Activated naive CD4-positive, alpha-beta T cell treated with anti-CD3 and anti-CD28 coated beads, Interleukin-2, amount 10 ng/mL, durations not matched to agents 7 days and 5 days (primary cell): ENCODE data around the gene TFR2.

Experiments used
- CTCF ChIA-PET: fragments of 350-600 bp; sonication (Branson Sonifier 250); formaldehyde crosslinking; loops from one replicate; lab custom pipeline; 2021; ENCODE audit warnings: antibody characterized with exemption; lab: Charles Lee
- DNase-seq: peaks from one replicate; pipeline ENCODE4 v3.0.0-alpha.2; 2020
- H3K27ac Mint-ChIP-seq: one replicate; pipeline ENCODE4 v1.8.0; 2021; ENCODE audit warnings: mild to moderate bottlenecking, moderate library complexity, mixed read lengths
- H3K27me3 Mint-ChIP-seq: one replicate; pipeline ENCODE4 v1.8.0; 2021; ENCODE audit warnings: mild to moderate bottlenecking, mixed read lengths
- H3K36me3 Mint-ChIP-seq: one replicate; pipeline ENCODE4 v1.8.0; 2021; ENCODE audit warnings: mixed read lengths
- H3K4me1 Mint-ChIP-seq: one replicate; pipeline ENCODE4 v1.8.0; 2021; ENCODE audit warnings: mixed read lengths
- H3K4me3 Mint-ChIP-seq: one replicate; pipeline ENCODE4 v1.8.0; 2021; ENCODE audit warnings: mild to moderate bottlenecking, moderate library complexity, mixed read lengths
- H3K9me3 Mint-ChIP-seq: one replicate; pipeline ENCODE4 v1.8.0; 2021; ENCODE audit warnings: mixed read lengths

TFR2 gene

DNA sequence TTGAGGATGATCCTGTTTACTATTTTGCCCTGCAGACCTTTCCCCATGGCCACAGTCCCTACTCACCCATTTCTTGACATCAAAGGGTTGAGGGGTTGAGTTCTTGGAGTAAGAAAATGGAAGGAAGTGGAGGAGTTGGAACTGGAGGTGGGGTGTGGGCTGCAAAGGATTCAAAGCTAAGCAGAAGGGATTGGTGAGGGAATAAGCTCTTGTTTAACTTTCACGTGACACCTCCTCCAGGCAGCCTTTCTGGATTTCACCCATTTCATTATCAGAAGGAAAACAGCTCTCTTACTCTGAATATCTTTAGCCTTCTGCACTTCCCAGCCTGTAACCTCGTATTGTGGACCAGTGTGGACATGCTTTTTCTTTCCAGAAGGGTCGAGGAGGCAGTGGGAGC, 15.3 kb downstream of the TFR2 start:
- no peak for DNase-seq
- Mint-ChIP-seq H3K27ac (peak overlapping the region; percentile 85), H3K27me3 (peaks cover 9% of the 10 kb centered on the region), H3K4me3 (peak overlapping the region; percentile 79), H3K4me1 (peaks cover 84% of the 10 kb centered on the region), H3K36me3 (peaks cover 19% of the 10 kb centered on the region), H3K9me3 (no peaks in the 10 kb centered on the region)
- CTCF ChIA-PET: interaction anchor here (0.7 to 1.2 kb wide), 3 partner anchors 14 to 79 kb away, joined by 3 to 6 read pairs (median 3); partner anchors contain the start of genes MOSPD3 and POP7

DNA sequence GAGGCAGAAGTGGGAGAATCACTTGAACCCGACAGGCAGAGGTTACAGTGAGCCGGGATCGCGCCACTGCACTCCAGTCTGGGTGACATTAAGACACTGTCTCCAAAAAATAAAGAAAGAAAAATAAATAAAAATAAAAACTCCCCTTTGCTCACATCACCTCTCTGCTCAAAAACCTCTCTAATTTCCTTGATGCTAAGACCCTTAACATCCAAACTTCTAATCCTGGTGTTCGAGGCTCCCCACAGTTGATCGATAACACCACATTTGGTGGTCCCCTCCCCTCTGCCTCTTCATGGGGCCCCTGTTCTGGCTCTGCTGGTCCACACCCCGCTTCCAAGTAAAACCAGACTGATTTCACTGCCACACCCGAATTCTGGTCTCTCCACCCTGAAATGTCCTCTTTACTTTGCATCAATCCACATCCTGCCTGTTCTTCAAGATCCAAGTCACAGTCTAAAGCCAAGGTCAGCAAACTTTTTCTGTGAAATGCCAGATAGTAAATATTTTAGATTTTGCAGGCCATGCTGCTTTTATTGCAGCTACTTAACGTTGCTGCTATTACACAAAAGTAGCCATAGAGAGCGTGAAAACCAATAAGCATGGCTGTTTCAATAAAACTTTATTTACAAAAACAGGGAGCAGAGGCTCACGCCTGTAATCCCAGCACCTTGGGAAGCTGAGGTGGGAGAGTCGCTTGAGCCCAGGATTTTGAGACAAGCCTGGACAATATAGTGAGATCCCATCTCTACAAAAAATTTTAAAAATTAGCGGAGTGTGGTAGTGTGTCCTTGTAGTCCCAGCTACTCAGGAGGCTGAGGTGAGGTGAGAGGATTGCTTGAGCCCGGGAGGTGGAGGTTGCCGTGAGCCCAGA, 17.2 kb downstream of the TFR2 start:
- Mint-ChIP-seq H3K4me1 (peaks cover 72% of the 10 kb centered on the region), H3K36me3 (peaks cover 20% of the 10 kb centered on the region), H3K4me3 (peak overlapping the region; percentile 6), H3K27ac (peak overlapping the region; percentile 85), H3K9me3 (no peaks in the 10 kb centered on the region), H3K27me3 (peaks cover 2% of the 10 kb centered on the region)
- CTCF ChIA-PET: interaction anchor here (0.7 to 1.8 kb wide), 3 partner anchors 10 to 57 kb away, joined by 3 to 4 read pairs (median 3); no protein-coding TSS in a partner anchor
- DNase-seq: peak; percentile 40

DNA sequence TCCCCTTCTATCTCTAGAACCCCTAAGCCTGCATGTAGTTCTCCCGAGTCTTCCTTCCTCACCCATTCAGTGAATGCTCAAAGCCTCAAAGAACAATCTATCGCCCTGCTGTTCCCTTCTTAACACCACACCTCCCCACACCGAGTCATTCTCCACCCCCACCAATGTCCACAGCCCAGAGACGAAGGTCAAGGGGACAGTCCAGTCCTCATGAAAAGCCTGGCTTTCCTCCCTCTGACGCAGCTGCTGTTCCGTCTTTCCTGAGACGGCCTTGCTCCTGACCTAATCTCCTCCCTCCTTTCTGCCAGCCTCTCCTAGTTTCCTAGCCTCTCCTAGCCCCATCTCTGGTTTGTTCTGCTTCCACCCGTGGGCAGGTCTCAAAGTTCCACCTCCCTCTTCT, 19.8 kb downstream of the TFR2 start:
- CTCF ChIA-PET: interaction anchor here (2.1 kb wide), 1 partner anchor 8 kb away, joined by 4 read pairs; no protein-coding TSS in a partner anchor
- Mint-ChIP-seq H3K4me1 (peaks cover 51% of the 10 kb centered on the region), H3K9me3 (no peaks in the 10 kb centered on the region), H3K4me3 (no peak overlapping the region), H3K27ac (no peak overlapping the region), H3K36me3 (peaks cover 19% of the 10 kb centered on the region), H3K27me3 (no peaks in the 10 kb centered on the region)
- no peak for DNase-seq

DNA sequence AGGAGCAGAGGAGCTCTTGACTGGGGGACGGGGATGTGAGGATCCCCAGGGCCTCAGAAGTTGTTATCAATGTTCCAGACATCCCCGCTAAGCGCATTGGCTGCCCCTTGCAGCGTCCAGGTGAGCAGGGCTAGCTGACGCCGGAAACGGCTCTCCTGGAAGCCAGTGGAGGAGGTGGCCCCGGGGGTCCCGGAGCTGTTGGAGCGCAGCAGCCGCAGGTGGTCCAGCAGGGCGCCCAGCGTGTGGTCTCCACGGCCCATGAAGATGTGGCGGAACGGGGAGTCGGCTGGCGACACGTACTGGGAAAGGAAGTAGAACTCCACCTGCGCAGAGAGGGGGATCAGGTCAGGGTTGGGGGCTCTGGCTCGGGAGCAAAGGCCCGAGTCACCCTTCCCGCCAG, 20.5 kb downstream of the TFR2 start:
- H3K4me1 Mint-ChIP-seq: peaks cover 45% of the 10 kb centered on the region
- H3K36me3 Mint-ChIP-seq: peaks cover 26% of the 10 kb centered on the region
- H3K27ac Mint-ChIP-seq: no peak overlapping the region
- no peaks in the 10 kb centered on the region for H3K27me3 Mint-ChIP-seq
- CTCF ChIA-PET: interaction anchor here (0.7 to 2.1 kb wide), 2 partner anchors 9 to 12 kb away, joined by 3 to 4 read pairs; no protein-coding TSS in a partner anchor
- no peak for DNase-seq
- no peaks in the 10 kb centered on the region for H3K9me3 Mint-ChIP-seq
- H3K4me3 Mint-ChIP-seq: no peak overlapping the region

DNA sequence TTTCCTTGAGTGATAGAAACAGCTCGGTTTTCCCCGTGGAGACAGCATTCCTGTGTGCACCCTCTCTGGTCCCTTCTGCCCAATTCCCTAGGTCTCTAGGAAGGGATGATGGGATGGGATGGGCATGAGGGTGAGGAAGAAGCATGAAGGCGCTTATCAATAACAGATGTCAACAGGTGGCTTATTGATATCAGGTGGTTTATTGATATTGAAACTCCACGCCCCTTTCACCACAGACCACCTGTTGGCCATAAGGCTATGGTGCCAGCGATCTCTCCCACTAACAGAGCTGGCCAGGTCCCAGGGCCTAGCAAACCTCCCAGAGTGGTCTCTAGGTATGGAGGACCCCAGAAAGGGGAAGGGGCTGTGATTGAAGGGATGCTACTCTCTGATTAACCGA, 21.1 kb downstream of the TFR2 start:
- no peak for DNase-seq
- H3K27me3 Mint-ChIP-seq: no peaks in the 10 kb centered on the region
- no peaks in the 10 kb centered on the region for H3K9me3 Mint-ChIP-seq
- H3K36me3 Mint-ChIP-seq: peaks cover 28% of the 10 kb centered on the region
- peaks cover 41% of the 10 kb centered on the region for H3K4me1 Mint-ChIP-seq
- no peak overlapping the region for H3K27ac Mint-ChIP-seq
- no peak overlapping the region for H3K4me3 Mint-ChIP-seq
- CTCF ChIA-PET: interaction anchor here (2.1 kb wide), 1 partner anchor 10 kb away, joined by 4 read pairs; no protein-coding TSS in a partner anchor

DNA sequence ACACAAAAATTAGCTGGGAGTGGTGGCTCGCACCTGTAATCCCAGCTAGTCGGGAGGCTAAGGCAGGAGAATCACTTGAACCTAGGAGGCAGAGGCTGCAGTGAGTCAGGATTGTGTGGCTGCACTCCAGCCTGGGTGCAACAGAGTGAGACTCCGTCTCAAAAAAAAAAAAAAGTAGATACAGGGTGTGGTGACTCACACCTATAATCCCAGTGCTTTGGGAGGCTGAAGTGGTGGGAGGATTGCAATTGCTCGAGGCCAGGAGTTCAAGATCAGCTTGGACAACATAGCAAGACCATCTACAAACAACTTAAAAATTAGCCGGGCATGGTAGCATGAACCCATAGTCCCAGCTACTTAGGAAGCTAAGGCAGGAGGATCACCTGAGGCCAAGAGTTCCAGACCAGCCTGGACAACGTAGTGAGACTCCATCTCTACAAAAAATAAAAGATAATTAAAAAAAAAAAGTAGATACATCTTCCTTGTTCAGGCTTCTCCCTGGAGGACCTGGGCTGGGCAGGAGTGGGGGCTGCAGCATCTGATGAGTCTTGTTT, 27.0 kb downstream of the TFR2 start:
- Mint-ChIP-seq H3K27ac (no peak overlapping the region), H3K36me3 (peaks cover 21% of the 10 kb centered on the region), H3K4me3 (peak overlapping the region; percentile 91), H3K4me1 (peaks cover 33% of the 10 kb centered on the region), H3K9me3 (no peaks in the 10 kb centered on the region), H3K27me3 (peaks cover 8% of the 10 kb centered on the region)
- CTCF ChIA-PET: interaction anchor here (0.8 to 3.1 kb wide), 4 partner anchors 14 to 77 kb away, joined by 3 to 22 read pairs (median 4); partner anchors contain the start of gene GIGYF1
- DNase-seq: no peak

DNA sequence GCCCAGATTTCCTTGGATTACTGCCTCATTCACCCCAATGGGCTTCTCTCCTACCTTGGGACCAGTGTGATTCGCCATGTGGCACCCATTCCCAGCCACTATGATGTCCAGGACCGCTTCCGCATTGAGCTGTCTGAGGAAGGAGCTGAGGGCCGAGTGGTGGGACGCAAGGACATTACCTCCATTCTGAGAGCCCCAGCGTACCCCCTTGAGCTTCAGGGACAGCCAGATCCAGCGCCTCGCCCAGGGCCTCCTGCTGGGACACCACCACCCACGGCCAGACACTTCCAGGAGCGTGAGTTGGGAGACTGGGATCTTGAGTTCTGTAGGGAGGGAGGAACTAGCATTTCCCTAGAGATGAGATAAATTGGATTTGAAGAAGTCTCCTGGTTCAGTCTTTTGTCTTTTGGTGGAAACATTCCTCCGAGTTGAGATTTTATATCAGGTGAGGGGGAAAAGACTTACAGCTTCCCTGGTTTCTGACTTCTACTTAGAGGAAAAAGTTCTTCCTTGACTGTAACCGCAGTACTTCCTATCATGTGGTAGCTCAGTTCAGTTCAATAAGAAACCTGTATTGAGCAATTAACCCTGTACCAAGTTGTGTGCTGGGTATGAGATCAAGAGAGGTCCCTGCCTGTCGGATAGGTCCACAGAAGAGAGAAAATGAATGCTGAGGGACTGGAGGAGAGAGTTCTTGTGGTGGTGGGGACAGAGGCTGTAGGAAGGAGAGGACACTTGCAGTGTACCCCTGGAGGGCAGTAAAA, 27.8 kb downstream of the TFR2 start:
- CTCF ChIA-PET: interaction anchor here (0.7 to 3.1 kb wide), 7 partner anchors 15 to 102 kb away, joined by 3 to 22 read pairs (median 4); partner anchors contain the start of gene GIGYF1
- Mint-ChIP-seq H3K27ac (peak overlapping the region; percentile 14), H3K9me3 (no peaks in the 10 kb centered on the region), H3K27me3 (peaks cover 10% of the 10 kb centered on the region), H3K36me3 (peaks cover 21% of the 10 kb centered on the region), H3K4me3 (peak overlapping the region; percentile 91), H3K4me1 (peaks cover 33% of the 10 kb centered on the region)
- DNase-seq: no peak

DNA sequence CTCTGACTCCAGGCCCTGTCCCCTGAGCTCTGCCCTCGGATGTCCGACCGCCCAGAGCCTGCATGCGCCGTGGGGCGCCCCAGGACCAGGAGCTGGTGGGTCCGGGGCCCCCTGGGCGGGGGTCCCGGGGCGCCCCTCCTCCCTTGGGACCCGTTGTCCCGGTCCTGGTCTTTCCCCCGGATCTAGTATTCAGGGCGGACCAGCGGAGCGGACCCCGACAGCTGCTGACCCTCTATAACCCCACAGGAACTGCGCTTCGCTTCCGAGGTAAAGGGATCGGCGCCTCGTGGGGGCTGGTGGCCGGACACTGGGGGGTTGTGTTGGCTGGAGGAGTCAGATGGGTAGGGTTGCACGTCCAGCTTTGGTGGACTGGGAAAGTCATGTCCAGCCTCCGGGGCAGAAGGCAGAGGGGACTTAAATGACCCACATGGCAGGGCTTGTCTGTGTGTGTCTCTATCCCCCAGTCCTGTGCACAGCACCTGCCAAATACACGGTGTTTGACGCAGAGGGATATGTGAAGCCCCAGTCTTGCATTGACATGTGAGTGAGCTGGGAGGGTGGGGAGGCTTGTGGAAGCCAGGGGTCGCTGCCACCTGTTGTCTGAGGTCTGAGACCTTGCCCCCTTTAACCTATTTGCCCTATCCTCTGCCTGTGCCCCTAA, 28.5 kb downstream of the TFR2 start:
- peaks cover 21% of the 10 kb centered on the region for H3K36me3 Mint-ChIP-seq
- peaks cover 33% of the 10 kb centered on the region for H3K4me1 Mint-ChIP-seq
- peak overlapping the region; percentile 99 for H3K27ac Mint-ChIP-seq
- peaks cover 15% of the 10 kb centered on the region for H3K27me3 Mint-ChIP-seq
- peak; percentile 58 for DNase-seq
- CTCF ChIA-PET: interaction anchor here (0.5 to 3.1 kb wide), 9 partner anchors 14 to 101 kb away, joined by 3 to 22 read pairs (median 3); partner anchors contain the start of genes GIGYF1 and LRCH4
- H3K9me3 Mint-ChIP-seq: no peaks in the 10 kb centered on the region
- H3K4me3 Mint-ChIP-seq: peak overlapping the region; percentile 91

DNA sequence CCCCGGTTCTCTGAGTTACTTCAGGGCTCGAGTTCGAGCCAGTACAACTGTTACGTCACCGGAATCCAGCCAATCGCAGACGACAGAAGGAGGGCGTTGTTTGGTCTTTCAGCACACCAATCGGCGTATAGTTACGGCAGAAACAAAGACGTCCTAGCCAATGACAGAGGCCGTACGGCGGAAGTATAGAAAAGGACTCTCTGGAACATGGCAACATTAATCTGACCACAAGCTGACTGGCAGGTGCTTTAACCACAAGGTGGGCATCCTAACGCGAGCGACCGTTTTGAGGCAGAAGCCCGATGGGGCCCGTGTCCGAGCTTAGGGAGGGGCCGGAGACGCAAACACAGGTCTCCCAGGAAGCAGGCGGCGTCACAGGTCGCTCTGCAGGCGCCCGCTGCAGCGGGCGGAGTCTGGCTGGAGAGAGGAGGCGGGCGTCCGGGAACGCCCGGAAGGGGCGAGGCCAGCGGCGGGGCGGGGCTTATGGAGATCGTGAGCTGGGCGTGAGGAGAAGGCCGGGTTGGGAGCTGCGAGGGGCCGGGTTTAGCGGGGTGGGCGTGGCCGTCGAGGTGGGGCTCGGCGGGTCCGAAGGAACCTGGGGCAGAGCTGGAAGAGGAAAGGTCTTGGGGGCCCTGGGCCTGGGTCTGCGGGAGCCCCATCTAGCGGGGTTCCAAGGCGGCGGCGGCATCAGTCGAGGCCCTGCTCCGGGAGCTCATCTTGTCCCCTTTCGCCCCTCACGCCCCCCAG, 29.2 kb downstream of the TFR2 start, which contains the start of gene MOSPD3:
Gene MOSPD3, plus strand, starts transcription at position 558 of the 747 bp plus-strand sequence. CDS start 252 bp downstream, outside the sequence.
- DNase-seq: peak; percentile 99
- H3K36me3 Mint-ChIP-seq: peaks cover 21% of the 10 kb centered on the region
- H3K27ac Mint-ChIP-seq: peak within 1 kb of the TSS; percentile 99
- CTCF ChIA-PET: interaction anchor here (0.8 to 3.1 kb wide), 8 partner anchors 15 to 129 kb away, joined by 3 to 22 read pairs (median 4); partner anchors contain the start of genes GIGYF1 and LRCH4
- H3K9me3 Mint-ChIP-seq: no peaks in the 10 kb centered on the region
- H3K4me1 Mint-ChIP-seq: peaks cover 38% of the 10 kb centered on the region
- H3K4me3 Mint-ChIP-seq: peak within 1 kb of the TSS; percentile 91
- peaks cover 22% of the 10 kb centered on the region for H3K27me3 Mint-ChIP-seq

DNA sequence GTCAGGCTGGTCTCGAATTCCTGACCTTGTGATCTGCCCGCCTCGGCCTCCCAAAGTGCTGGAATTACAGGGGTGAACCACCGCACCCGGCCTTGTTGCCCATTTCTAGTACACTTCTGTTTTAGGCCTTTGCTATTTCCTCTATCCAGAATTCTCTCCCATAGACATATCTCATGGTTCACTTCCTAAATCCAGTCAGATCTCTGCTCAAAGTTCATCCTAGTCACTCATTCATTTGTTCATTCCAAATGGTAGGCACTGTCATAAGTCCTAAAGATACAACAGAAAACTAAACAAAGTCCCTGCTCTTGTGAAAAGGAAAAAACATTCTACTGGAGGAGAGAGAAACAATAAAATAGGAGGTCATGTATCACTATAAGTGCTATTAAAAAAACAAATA, 31.4 kb downstream of the TFR2 start:
- H3K9me3 Mint-ChIP-seq: no peaks in the 10 kb centered on the region
- H3K27ac Mint-ChIP-seq: no peak overlapping the region
- peaks cover 8% of the 10 kb centered on the region for H3K36me3 Mint-ChIP-seq
- peaks cover 41% of the 10 kb centered on the region for H3K27me3 Mint-ChIP-seq
- no peak for DNase-seq
- H3K4me3 Mint-ChIP-seq: peak overlapping the region; percentile 2
- CTCF ChIA-PET: no interaction called here
- peaks cover 44% of the 10 kb centered on the region for H3K4me1 Mint-ChIP-seq

DNA sequence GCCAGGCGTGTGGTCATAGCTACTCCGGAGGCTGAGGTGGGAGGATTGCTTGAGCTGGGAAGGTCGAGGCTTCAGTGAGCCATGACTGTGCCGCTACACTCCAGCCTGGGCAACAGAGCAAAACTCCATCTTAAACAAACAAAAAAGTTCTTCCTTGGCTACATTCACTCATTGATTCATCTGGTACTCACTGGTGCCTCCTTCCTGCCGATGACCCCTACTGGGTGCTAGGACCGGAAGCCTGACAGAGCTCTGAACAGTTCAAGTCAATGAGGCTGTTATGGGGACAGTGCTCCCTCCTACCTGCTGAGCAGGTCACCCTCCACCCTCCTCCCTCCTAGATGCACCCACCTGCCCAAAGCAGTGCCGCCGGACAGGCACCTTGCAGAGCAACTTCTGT, 34.2 kb downstream of the TFR2 start:
- peaks cover 40% of the 10 kb centered on the region for H3K4me1 Mint-ChIP-seq
- H3K4me3 Mint-ChIP-seq: peak overlapping the region; percentile 27
- no peak overlapping the region for H3K27ac Mint-ChIP-seq
- peaks cover 60% of the 10 kb centered on the region for H3K27me3 Mint-ChIP-seq
- CTCF ChIA-PET: interaction anchor here (1.2 kb wide), 1 partner anchor 146 kb away, joined by 5 read pairs; no protein-coding TSS in a partner anchor
- no peak for DNase-seq
- no peaks in the 10 kb centered on the region for H3K9me3 Mint-ChIP-seq
- H3K36me3 Mint-ChIP-seq: no peaks in the 10 kb centered on the region

DNA sequence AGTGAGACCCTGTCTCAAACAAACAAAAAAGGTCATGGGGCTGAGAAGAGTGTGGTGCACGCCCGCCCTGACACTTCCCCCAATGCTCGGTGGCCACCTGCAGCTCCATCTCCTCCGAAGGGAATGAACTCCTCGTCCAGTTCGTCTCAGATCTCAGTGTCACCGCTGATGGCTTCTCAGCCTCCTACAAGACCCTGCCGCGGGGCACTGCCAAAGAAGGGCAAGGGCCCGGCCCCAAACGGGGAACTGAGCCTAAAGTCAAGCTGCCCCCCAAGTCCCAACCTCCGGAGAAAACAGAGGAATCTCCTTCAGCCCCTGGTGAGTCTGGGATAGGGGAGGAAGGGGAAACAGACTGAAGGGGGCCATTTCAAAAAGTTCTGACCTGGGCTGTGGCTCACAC, 35.0 kb downstream of the TFR2 start:
- DNase-seq: no peak

More for the DNA sequence above, 35.0 kb downstream of the TFR2 start:
- CTCF ChIA-PET: interaction anchor here (1.2 to 1.8 kb wide), 3 partner anchors 23 to 145 kb away, joined by 4 to 6 read pairs (median 5); no protein-coding TSS in a partner anchor
- Mint-ChIP-seq H3K36me3 (no peaks in the 10 kb centered on the region), H3K4me3 (peak overlapping the region; percentile 88), H3K27me3 (peaks cover 68% of the 10 kb centered on the region), H3K4me1 (peaks cover 40% of the 10 kb centered on the region), H3K9me3 (no peaks in the 10 kb centered on the region), H3K27ac (no peak overlapping the region)
